Camera-type eye (tissue), 1 donor: ENCODE data around the gene GYPC. TPM values are rescaled to one million over a fixed set of nuclear protein-coding genes. Genes with fewer than 3 reads are reported as not detected.

Experiments
- total RNA-seq: library from RNA; depleted of rRNA; stranded (reverse); fragments of >200 nt; gene quantifications from one replicate; pipeline ENCODE4 v1.2.3, GENCODE V29; 2014

Gene GYPC, protein sequence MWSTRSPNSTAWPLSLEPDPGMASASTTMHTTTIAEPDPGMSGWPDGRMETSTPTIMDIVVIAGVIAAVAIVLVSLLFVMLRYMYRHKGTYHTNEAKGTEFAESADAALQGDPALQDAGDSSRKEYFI
- total RNA-seq: 29.0 TPM

DNA sequence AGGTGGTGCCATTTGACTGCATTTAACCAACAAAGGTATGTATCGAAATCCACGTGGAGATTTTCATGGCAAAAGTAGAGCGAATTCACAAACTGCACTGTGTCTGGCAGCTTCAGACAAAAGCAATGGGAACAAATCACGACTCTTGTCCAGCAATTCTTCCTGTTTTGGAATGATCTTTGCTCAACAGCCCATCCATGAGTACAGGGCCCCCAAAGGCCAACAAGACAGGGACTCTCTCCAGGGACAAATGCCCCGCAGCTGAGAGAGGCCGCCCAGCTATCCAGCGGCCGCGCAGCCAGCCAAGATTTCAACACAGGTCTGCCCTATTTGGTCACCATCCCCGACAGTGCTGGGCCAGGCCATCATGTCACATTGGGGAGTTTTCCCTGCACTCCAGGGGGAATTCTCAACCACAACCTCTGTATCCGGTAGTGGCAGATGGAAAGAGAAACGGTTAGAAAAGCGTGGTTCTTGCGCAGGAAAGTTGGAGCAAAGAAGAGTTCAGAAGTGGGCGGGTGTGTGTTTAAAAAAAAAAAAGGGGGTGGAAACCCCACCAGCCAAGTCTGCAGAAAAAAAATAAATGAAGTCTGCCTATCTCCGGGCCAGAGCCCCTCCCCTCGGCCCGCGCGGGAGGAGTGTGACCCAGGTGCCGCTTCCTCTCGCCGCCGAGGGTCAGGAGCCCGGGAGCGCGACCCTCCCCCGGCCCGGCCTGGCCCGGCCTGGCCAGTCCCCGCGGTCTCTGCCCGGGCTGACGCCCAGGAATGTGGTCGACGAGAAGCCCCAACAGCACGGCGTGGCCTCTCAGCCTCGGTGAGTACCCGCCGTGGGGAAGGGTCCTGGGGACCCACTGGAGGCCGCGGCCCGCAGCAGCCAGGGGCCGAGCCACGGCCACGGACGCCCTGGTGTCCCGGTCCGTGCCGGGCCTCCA is at the start of gene GYPC:
GYPC (plus strand) TSS at position 659 of the 931 bp plus-strand sequence; CDS start at position 765, 106 bp downstream.

Other genes with a start within 250 kb of the GYPC start
- gene TEX51, start 242.7 kb downstream of the GYPC start, total RNA-seq: not detected